ENCODE data around the gene RIMS4. TPM values are rescaled to one million over a fixed set of nuclear protein-coding genes. Genes with fewer than 3 reads are reported as not detected.
A peak's percentile ranks its signal among the peaks of the same experiment; 100 is the strongest.

The RIMS4 gene
- total RNA-seq, 1 experiment from 2014 or later, result 0.02 TPM

DNA sequence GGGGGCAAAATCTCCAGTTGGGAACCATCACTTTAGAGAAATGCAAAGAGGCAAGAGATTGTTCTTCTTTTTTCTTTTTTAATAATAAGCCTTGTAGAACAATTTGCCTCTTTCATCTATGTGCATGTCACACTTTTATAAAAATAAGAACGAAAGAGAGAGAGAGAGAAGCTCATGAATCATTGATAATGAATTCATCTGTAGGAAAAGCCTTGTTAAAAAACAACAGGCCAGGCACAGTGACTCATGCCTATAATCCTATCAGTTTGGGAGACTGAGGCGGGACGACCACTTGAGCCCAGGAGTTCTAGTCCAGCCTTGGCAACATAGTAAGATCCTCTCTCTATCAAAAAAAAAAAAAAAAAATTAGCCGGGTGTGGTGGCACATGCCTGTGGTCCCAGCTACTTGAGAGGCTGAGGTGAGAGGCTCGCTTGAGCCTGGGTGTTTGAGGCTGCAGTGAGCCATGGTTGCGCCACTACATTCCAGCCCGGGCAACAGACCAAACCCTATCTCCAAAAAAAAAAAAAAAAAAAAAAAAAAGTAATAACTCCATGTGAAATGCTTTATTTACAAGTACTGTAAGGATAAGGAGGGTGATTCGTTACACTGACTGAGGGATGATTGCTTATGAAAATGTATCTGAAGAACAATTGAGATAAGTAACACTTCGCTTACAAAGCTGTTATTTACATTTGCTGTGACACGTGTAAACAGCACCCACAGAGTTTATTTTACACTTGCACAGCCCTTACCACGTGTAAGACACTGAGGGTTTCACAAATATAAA lies 89.2 kb downstream of the RIMS4 start:
- peak; percentile 93 for DNase-seq (ENCODE audit: low read depth)

DNA sequence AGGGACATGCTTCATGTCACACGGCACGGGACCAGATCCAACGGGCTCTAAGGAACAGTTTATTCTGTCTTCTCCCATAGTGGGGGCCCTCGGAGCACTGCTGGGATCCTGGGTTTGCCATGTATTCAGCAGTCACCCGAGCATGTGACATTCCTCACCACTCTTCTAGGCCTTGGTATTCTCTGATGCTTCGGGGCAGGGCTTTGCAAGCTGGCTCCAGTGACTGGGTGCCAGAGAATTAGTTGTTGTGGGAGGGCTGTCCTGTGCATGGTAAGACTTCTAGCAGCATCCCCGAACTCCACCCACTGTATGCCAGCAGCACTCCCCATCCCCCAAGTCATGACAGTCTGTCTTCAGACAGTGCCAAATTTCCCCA lies 89.7 kb downstream of the RIMS4 start:
- peak; percentile 95 for DNase-seq (ENCODE audit: low read depth)

DNA sequence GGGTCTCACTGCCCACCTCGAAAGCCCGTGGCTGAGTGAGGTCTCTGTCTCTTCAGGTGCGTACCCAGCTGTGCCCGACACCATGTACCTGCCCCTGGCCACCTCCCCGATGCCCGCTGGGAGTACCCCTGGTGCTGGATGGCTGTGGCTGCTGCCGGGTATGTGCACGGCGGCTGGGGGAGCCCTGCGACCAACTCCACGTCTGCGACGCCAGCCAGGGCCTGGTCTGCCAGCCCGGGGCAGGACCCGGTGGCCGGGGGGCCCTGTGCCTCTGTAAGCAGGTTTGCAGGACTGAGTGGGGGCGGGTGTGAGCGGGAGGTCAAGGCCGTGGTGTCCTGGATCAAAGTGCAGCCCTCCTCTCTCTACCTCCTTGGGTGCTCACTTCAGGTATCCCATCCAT lies 90.5 kb downstream of the RIMS4 start:
- DNase-seq (ENCODE audit: low read depth), result no peak

DNA sequence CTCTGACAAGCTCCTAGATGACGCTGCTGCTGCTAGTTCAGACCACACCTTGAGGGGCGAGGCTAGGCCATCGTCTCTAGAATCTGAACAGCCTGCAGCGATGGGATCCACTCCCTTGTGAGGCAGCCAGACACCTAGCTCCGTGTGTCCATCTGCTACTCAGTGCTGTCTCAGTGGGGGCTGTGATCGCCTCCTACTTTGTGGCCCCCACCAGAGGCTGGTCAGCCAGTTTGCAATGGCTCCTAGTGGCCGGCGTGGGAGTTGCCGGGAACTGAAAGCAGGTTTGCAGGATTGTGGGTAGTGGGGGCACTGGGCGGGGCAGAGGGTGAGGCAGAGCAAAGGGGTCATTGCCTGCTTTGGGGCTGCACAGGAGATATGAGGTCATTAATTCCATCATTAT lies 92.4 kb downstream of the RIMS4 start:
- no peak for DNase-seq (ENCODE audit: low read depth)

DNA sequence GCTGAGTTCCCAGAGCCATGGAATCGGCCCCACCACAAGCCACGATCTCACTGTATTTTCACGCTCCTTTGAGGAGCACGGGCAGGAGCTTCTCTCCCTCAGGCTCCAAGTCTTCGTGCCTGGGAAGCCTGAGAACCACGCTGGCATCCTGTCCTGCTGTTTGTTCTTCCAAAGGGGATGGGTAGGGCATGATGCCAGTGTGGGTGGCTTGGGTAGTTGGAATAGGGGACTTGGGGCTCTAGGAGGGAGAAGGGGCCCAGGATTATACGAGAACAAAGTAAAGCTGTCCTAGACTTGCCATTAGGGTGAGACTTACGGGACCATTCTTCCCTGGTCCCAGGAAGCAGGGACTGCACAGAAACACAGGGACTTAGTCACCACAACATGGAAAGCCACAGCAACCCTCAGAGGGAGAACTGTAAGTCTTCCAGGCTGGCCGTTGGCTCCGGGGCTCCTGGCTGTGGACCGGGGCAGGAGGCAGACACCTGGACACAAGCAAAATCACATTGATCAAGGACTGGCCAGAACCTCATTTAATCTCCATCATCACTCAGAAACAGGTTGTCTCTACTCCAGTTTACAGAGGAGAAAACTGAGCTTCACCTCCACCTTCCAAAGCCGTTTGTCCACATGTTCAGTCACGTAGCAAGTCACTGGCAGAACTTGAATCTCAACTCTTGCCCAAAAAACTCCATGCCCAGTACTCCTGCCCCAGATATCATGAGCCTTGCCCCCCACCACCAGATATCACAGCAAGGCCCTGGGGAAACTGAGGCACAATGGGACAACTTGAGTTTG lies 93.8 kb downstream of the RIMS4 start:
- DNase-seq (ENCODE audit: low read depth), result peak; percentile 77

DNA sequence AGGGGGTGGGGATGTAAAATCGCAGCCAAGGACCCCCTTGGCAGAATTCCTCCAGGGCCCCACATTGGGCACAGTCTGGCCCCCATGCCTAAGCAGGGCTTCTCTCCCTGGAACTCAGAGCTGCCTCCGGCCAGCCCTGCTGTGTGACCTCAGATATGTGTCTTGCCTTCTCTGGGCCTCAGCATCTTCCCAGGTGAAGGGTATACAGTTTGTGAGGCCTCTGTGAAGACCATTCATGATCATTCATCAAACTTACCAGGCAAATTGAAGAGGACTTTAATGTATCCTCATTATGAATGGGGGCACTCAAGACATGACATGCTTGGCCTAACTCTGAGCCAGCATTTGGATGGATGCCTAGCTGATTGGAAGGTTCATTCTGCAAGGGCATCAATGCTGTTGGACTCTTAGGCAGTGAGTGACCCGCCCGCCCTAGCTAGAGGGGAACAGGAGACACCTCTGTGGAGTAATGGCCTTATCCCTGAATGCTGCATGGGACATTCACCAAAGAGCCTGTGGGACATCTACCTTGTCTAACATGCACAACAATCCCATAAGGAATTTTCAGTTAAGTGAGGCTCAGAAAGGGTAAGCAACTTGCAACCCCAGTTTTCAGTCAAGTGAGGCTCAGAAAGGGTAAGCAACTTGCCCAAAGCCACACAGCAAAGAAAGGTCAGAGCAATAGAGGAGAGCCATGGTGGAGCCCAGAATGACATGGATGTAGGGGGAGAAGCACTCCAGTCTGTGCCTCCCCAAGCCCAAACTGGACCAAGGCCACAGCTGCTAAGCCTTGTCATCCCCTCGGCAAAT lies 94.6 kb downstream of the RIMS4 start:
- DNase-seq (ENCODE audit: low read depth), result no peak

DNA sequence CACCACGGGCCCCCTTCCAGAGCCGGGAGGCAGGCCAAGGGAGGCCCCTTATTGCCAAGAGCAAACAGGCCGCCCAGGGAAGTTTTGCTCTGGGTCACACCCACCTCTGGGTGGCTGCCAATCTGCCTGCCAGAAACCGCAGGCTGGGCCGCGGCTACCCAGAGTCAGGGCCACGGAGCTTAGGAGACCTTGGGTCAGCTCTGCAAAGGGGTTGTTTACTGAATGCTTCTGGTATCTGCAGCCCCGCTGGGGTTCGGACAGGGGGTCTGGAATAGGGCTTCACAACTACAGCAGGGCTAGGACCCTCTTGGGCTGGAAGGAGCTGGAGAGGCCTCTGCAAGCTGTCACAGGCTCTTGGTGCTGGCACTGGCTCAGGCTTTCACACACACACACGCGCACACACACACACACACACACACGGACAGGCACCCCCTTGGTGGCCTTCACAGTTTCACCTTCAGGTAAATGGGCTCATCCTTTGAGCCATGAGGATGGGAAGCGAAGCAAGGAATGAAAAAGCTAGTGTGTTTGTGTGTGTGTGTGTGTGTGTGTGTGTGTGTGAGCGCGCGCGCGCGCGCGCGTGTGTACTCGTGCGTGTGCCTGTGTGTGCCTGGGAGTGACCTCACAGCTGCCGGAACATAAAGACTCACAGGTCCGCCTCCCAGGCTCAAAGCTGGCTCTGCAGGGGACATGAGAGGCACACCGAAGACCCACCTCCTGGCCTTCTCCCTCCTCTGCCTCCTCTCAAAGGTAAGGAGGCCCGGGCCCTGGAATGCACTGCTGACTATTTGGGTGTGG lies 95.4 kb downstream of the RIMS4 start, which contains the start of gene CCN5:
CCN5 (plus strand) TSS at position 669 of the 798 bp plus-strand sequence; CDS start at position 691, 22 bp downstream.
- DNase-seq (ENCODE audit: low read depth), result peak; percentile 91

DNA sequence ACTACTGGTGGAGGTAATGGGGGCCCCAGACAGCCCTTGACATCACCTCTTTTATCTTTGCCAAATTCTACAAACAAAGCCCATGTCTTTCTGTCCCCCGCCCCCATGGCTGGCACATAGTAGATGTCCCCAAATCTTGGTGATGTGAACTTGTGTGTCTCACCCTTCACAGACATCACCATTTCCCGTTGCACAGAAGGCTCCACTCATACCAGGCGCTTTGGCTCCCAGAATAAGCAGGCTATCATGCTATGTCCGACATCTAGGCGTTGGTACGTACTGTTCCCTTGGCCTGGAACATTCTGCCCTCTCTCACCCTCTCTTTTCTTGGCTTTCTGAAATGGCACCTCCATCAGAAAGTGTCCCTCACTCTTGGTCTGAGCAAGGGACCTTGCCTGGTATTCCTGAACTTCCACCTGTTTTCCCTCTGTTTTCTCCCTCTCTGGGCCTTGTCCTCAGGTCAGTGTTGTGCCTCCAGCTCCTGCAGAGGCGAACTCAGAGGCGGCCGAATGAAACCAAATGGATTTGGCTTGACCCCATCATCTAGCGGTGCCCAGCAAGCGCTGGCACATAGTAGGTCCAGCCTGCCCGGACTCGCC lies 96.1 kb downstream of the RIMS4 start:
- DNase-seq (ENCODE audit: low read depth), result no peak

DNA sequence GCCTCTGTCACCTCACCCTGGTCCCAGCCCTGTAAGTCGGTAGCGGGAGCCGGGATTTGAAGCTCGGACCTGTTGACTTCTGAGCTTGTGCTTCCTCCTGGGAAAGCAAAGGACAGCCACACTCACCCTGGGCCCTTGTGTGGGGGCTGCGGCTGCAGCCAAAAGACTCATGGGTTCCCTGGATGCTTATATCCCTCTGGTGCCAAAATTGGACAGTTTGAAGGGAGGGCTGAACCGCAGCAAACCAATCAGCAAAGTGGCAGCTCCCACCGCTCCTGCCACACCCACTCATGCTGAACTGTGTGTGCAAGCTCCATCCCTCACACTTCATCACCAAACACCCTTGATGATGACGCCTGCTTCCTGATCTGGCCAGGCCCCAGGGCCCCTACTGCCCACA lies 99.1 kb downstream of the RIMS4 start:
- DNase-seq (ENCODE audit: low read depth), result no peak

DNA sequence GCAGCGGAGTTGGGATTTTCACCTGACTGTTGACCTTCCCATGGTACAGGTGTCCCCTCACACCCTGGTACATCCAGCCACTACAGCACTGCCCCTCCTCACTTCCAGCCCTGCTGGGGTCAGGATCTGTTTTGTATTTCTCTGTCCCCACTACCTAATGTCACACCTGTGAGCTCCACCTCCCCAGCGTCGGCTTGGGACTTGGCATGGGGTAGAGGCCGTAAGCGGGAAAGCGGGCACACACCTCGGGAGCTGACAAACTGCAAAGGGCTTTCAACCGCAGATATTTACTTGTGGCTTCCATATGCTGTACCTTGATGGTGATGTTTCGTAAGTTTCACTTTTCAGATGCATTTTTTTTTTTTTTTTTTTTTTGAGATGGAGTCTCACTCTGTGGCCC lies 100.5 kb downstream of the RIMS4 start:
- no peak for DNase-seq (ENCODE audit: low read depth)

DNA sequence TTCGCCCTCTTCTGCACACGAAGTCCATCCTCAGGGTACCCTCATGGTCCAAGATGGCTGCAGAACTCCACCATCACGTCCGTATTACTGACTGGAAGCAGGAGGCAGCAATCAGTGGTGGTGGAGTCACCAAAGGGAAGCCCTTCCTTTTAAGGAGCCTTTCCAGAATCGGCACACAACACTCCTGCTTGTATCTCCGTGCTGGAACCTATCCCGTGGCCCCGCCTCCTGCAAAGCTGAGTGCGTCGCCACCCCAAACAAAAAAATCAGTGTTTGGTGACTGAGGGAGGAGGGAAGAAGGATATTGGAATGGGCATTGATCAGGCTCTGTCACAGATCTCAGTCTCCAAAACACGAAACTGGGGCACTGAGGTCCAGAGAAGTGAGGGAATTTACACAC lies 101.0 kb downstream of the RIMS4 start:
- DNase-seq (ENCODE audit: low read depth), result no peak

DNA sequence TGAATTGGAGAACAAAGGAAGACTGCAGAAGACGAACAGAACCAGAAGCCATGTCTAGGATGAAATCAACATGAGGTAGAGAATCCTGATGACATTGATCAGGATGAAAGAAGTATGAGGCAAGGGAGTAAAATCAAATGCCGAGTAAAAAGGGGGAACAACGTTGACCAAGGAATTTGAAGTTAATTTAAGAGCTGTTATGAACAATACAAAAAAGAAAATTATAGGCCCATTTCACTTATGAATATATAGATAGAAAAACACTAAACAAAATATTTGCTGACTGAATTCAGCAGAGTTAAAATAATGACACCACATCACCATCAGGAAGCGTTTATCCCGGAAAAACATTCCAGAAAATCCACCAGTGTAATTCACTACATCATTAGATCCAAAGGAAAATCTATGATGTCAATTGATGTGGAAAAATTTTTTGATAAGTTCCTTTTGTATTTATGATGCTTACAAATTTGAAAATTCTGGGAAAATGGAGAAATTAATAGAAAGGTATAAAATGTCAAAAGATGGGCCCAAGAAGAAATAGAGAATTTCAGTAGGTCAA lies 103.2 kb downstream of the RIMS4 start:
- no peak for DNase-seq (ENCODE audit: low read depth)

DNA sequence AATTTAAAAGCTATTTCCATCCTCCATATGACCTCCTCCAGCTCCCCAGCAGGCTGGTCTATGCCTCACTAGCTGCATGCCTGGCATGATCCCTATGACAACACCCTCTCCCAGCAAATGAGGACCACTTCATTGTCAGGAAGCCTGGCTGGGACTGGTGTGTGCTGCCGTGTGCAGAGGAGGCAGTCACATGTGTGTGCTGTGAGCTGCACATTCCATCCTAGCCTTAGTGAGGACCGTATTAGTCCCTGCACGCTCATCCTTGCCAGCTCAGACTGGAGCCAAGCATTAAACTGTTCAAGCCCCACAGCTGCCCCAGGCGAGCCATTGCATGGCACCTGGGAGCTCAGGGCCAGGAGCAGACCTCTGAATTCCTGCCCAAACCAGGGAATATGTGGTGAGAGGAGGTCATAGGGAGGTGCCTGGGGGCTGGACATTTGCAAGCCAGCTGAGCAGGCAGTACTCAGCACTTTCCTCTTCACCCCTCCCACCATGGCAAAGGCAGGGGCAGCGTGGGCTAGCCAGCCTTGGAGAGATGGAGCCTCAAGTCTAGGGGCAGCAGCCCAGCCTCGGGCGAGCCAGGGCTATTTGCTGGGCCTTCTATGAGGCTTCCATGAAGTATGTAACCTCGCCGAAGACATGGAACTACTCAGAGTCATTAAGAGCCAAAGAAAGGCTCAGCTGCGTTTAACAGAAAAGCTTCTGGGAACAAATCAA lies 103.9 kb downstream of the RIMS4 start:
- peak; percentile 61 for DNase-seq (ENCODE audit: low read depth)

DNA sequence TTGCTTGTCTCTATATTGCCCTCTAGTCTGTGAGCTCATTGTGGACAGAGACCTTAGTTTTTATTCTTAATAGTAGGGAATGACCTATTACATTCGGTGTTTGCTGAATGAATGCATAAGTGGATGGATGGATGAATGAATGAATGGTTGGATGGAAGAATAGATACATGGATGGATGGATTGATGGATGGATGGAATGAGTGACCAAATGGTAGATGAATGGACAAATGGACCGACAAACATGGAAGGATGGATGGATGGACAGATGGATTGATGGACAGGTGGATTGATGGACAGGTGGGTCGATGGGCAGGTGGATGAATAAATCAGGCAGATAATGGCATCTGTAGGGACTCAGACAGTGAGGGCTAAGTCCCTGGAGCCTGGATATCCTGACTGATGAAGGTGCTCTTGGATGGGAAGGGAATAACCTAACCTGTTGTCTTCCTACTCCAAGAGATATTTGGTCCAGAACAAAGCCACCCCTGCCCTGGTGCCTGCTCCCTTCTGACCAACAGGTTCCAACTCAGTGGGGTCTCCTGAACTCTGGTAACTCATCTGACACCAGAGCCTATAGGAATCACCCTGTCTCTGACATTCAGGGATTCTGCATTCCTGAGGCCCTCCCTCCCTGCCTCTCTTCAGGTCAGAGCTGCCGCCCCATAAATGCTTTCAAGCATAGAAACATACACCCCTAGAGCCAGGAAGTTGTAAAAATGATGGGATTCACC lies 104.8 kb downstream of the RIMS4 start:
- DNase-seq (ENCODE audit: low read depth), result no peak

DNA sequence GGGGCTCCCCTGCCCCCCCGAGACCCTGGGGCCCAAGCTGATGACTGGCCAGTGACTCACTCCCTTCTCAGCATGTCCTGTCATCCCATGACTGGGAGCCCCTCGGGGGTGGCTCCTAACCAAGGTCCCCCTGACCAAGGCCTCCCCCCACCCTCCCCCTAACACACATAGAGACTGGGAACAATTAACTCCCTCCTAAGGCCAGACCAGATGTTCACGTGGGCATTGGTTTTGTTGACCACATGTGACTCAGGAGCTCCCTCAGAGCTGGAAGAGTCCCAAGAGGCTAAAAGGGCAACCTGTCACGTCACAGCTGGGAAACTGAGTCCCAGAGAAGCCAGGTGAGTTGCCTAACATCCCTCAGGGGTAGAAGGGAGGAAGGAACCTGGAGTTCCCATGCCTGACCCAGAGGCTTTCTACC lies 105.8 kb downstream of the RIMS4 start:
- DNase-seq (ENCODE audit: low read depth), result peak; percentile 94

DNA sequence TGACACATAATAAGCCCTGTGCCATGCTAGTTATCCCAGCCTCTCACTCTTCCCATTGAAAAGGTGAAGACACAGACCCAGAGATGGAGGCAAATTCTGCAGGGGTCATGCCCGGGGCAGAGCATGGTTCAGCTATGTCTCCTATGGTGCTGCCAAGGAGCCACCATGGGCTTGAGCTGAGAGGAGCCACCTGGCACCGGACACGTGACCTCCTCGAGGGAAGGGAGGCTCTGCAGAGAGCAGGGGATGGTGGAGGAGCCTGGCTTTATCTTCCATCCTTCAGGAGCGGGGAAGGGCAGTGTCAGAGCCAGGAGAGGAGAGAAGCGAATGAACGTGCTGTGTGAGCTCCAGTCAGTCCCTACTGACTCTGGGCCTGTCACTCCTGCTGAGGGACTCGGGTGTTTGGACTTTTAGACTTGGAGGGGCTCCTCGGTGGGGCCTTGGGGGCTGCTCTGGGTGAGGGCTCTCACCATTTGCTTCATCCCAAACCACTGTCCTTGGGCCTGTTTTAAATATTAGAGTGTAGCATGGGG lies 106.3 kb downstream of the RIMS4 start:
- no peak for DNase-seq (ENCODE audit: low read depth)

DNA sequence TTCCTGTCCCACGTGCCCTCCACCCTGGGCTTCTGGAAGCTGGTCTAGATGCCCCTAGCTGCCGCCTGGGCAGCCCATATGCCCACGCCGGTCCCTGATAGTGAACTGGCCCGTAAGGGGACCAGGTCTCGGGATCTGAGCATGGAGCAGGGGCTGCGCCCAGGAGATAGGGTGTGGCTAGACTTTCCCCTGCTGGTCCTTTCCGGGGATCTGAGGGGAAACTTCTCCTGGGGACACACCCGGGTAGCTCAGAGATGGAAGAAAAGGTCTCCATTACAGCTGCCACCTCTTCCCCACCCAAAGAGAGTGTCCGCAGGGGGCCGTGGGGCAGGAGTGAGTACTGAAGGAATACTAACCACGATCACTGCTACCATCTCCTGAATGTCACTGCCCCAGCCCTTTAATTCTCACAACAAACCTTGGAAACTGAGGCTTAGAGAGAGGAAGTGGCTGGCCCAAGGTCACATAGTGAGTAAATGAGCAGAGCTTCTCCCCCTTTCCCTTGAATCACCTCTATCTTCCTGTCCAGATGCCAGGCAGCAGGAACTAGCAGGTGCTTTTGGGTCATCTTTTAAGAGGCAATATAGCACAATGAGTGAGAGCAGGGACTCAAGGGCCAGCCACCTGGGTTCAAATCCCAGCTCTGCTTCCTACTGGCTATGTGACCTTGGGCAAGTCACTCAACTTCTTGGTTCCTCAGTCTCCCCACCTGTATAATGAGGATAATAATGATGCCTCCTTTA lies 107.0 kb downstream of the RIMS4 start:
- DNase-seq (ENCODE audit: low read depth), result no peak

DNA sequence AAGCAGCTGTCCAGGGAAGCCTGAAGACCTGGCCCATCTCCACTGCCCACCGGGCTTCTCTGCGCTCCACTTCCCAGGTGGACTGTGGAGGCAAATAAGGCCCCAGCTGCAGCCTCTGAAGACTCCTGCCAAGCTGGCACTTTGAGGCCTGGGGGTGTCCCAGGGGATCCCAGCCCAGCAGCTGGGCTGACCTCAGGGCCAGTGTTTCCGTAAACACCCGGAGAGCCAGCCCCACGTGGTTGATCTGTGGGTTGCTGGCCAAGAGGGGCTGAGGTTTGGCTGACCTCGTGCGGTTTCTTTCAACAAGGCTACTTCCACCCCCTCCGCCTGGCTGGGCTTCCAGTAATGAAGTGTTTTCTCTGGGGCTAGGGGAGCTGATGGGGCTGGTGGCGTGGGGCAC lies 107.6 kb downstream of the RIMS4 start:
- DNase-seq (ENCODE audit: low read depth), result peak; percentile 98
